ENCODE measurements around the gene NID1.

Gene NID1

DNA sequence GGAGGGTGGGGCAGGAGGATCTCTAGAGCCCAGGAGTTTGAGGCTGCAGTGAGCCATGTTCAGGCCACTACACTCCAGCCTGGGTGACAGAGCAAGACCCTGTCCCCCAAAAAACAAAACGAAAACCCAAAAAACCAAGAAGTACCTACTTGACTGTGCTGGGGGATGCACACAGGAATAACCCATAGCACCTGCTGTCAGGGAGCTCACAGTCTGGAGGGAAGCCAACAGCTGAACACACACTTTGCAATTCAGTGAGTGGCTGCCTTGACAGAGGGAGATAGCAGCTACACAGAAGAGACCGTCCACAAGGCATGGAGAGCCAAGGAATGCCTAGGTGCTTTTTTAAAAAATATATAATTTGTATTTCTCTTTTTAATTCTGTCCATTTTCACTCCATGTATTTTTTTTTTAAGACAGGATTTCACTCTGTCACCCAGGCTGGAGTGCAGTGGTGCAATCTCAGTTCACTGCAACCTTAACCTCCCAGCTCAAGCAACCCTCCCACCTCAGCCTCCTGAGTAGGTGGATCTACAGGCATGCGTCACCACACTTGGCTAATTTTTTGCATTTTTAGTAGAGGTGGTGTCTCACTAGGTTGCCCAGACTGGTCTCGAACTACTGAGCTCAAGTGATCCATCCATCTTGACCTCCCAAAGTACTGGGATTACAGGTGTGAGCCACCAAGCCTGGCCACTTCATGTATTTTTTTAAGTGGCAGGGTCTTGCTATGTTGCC lies 68.7 kb downstream of the NID1 start:
- no peak overlapping the region for H3K4me3 Mint-ChIP-seq
- no peak overlapping the region for H3K27ac Mint-ChIP-seq

GRCh38 chr1:235995511-235995910 lies 69.4 kb downstream of the NID1 start:
- Mint-ChIP-seq H3K36me3 (ENCODE audit: low read depth) (peaks cover 46% of the 10 kb centered on the region), H3K9me3 (peaks cover 14% of the 10 kb centered on the region), H3K4me1 (no peaks in the 10 kb centered on the region), H3K27ac (no peak overlapping the region), H3K27me3 (ENCODE audit: low read depth) (peaks cover 4% of the 10 kb centered on the region), H3K4me3 (no peak overlapping the region)
- no peak for TF ChIP-seq CTCF (IDR thresholded peaks at IDR 0.05; ENCODE audit: unreplicated experiment in 3 of 3)

More for the DNA sequence above, 68.7 kb downstream of the NID1 start:
- Mint-ChIP-seq H3K27me3 (ENCODE audit: low read depth) (peaks cover 4% of the 10 kb centered on the region), H3K36me3 (ENCODE audit: low read depth) (peaks cover 41% of the 10 kb centered on the region), H3K9me3 (peaks cover 8% of the 10 kb centered on the region), H3K4me1 (peaks cover under 1% of the 10 kb centered on the region)
- TF ChIP-seq CTCF (IDR thresholded peaks at IDR 0.05; ENCODE audit: unreplicated experiment in 3 of 3): no peak

DNA sequence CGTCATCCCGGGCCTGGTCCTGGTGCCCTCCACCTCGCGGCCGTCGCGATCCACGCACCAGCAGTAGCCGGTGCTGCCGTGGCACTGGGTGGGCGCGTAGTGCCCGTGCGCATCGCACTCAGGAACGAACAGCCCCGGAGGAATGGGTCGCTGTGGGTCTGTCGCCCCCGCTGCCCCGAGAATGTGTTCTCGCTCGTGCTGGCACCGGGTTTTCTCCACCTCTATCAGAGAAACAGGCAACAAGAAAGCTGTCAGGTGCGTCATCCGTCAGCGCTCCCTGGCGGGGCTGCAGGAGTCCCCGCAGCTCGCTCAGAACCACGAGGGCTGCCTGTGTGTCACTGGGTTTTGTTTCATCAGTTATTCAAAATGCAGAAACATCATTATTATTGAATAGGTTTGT lies 71.2 kb downstream of the NID1 start:
- Mint-ChIP-seq H3K4me1 (no peaks in the 10 kb centered on the region), H3K27me3 (ENCODE audit: low read depth) (peaks cover 4% of the 10 kb centered on the region), H3K36me3 (ENCODE audit: low read depth) (peaks cover 50% of the 10 kb centered on the region), H3K4me3 (no peak overlapping the region), H3K9me3 (peaks cover 32% of the 10 kb centered on the region), H3K27ac (no peak overlapping the region)
- TF ChIP-seq CTCF (IDR thresholded peaks at IDR 0.05; ENCODE audit: unreplicated experiment in 3 of 3): no peak

- peaks cover 40% of the 10 kb centered on the region for H3K9me3 Mint-ChIP-seq
- H3K36me3 Mint-ChIP-seq (ENCODE audit: low read depth): peaks cover 55% of the 10 kb centered on the region
- H3K4me3 Mint-ChIP-seq: no peak overlapping the region
- no peak overlapping the region for H3K27ac Mint-ChIP-seq
- H3K4me1 Mint-ChIP-seq: no peaks in the 10 kb centered on the region
- TF ChIP-seq CTCF (IDR thresholded peaks at IDR 0.05; ENCODE audit: unreplicated experiment in 3 of 3): no peak
- H3K27me3 Mint-ChIP-seq (ENCODE audit: low read depth): peaks cover 4% of the 10 kb centered on the region
Observed at GRCh38 chr1:235992868-235993267, 72.0 kb downstream of the NID1 start.

DNA sequence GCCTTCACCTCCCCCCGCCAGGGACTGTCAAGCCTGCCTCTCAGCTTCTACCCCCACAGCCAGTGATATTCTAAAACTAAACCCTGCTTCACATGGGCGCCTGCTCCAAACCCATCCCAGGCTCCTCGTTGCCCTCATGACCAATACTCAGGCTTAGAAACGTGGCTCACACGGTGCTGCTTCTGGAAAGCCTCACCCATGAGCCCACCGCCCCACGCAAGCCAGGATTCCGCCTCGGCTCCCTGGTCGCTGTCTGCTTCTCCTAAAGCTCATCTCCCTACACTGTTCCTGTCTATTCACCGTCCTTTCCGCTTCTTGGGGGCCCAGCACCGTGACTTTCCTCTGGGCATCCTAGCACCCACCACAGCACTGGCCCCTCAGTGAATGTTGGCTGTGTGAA lies 72.5 kb downstream of the NID1 start:
- peaks cover 60% of the 10 kb centered on the region for H3K36me3 Mint-ChIP-seq (ENCODE audit: low read depth)
- peaks cover 4% of the 10 kb centered on the region for H3K27me3 Mint-ChIP-seq (ENCODE audit: low read depth)
- TF ChIP-seq CTCF (IDR thresholded peaks at IDR 0.05; ENCODE audit: unreplicated experiment in 3 of 3): no peak
- no peak overlapping the region for H3K27ac Mint-ChIP-seq
- peaks cover 45% of the 10 kb centered on the region for H3K9me3 Mint-ChIP-seq
- H3K4me1 Mint-ChIP-seq: no peaks in the 10 kb centered on the region
- H3K4me3 Mint-ChIP-seq: no peak overlapping the region

DNA sequence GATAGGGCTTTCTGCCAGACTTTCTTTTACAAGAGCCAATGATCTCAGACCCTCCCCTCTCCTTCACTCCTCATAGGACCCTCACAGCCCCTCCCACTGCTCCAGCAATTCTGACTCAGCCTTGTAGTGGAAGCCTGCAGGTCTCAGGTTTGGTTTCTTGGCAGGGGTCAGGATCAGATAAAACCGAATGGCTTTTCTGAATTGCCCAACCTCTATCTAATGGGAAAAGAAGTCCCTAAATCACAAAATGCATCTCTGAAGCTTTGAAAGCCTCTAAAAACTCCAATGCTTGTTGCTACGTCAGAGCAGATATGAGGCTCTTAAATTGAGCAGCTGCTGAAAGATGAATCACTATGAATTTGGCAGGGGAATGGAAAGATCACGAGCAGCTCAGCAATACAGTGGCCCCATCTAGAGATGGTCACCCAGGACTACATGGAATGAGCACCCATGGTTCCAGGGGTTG lies 74.5 kb downstream of the NID1 start:
- no peak overlapping the region for H3K27ac Mint-ChIP-seq

More for the DNA sequence above, 74.5 kb downstream of the NID1 start:
- Mint-ChIP-seq H3K9me3 (peaks cover 45% of the 10 kb centered on the region), H3K36me3 (ENCODE audit: low read depth) (peaks cover 61% of the 10 kb centered on the region), H3K4me3 (no peak overlapping the region), H3K4me1 (no peaks in the 10 kb centered on the region), H3K27me3 (ENCODE audit: low read depth) (peaks cover 4% of the 10 kb centered on the region)
- TF ChIP-seq CTCF (IDR thresholded peaks at IDR 0.05; ENCODE audit: unreplicated experiment in 3 of 3): no peak

Data from nephron (organoid).